K562 (cell line): ENCODE data around the gene SLC25A51. TPM values are rescaled to one million over a fixed set of nuclear protein-coding genes. Genes with fewer than 3 reads are reported as not detected.
A peak's percentile ranks its signal among the peaks of the same experiment; 100 is the strongest.

Source experiments
- BHLHE40 ChIP-seq: IDR thresholded peaks from 2 replicates; pipeline ENCODE4 v1.6.1; 2011; ENCODE audit warnings: low read length, improper control_type of control experiment
- CHD1 ChIP-seq: fragments of 200-600 bp; sonication (generic); IDR thresholded peaks from one replicate; pipeline ENCODE4 v1.6.1; 2012; ENCODE audit warnings: mild to moderate bottlenecking, moderate library complexity, low read length, inconsistent platforms
- ELF2 ChIP-seq: fragments of 250-450 bp; sonication (Bioruptor Pico); IDR thresholded peaks from 2 replicates; pipeline ENCODE4 v1.5.0; 2021; ENCODE audit warnings: mild to moderate bottlenecking
- FOXJ3 ChIP-seq: sonication (generic); formaldehyde crosslinking; IDR thresholded peaks from 2 replicates; pipeline ENCODE4 v1.4.0; 2020; ENCODE audit warnings: mild to moderate bottlenecking, missing genetic modification reagents
- FUS ChIP-seq: fragments of 200-400 bp; formaldehyde crosslinking; optimal IDR thresholded peaks from 2 replicates; pipeline ENCODE3; 2017; ENCODE audit warnings: low read depth, low read length
- GABPB1 ChIP-seq: sonication (generic); formaldehyde crosslinking; IDR thresholded peaks from 2 replicates; pipeline ENCODE4 v1.8.0; 2022; ENCODE audit warnings: mild to moderate bottlenecking, missing genetic modification reagents
- HNRNPLL ChIP-seq: fragments of 200-400 bp; formaldehyde crosslinking; IDR thresholded peaks from 2 replicates; pipeline ENCODE4 v1.6.1; 2017; ENCODE audit warnings: low read length, low read depth, mild to moderate bottlenecking; ENCODE audit not compliant: poor library complexity, severe bottlenecking
- KLF10 ChIP-seq: fragments of 250-450 bp; sonication (Bioruptor Pico); IDR thresholded peaks from 2 replicates; pipeline ENCODE4 v1.6.1; 2021; ENCODE audit warnings: matching md5 sums
- NFE2L1 ChIP-seq: fragments of 450-650 bp; IDR thresholded peaks from 2 replicates; pipeline ENCODE4 v1.6.1; 2016; ENCODE audit warnings: missing genetic modification characterization, low read depth, mild to moderate bottlenecking, missing compliant biosample characterization, moderate library complexity, borderline replicate concordance
- NUFIP1 ChIP-seq: fragments of 450-650 bp; IDR thresholded peaks from 2 replicates; pipeline ENCODE4 v1.6.1; 2018; ENCODE audit not compliant: partially characterized antibody
- RBBP5 ChIP-seq: fragments of 200-600 bp; sonication (generic); IDR thresholded peaks from 2 replicates; pipeline ENCODE4 v1.6.1; 2012; ENCODE audit warnings: borderline replicate concordance, mild to moderate bottlenecking, low read length, control low read depth, inconsistent platforms; ENCODE audit not compliant: insufficient read depth, poor library complexity, severe bottlenecking
- SIN3A ChIP-seq, 2 experiments: fragments of 150-350 bp in 1 of 2; IDR thresholded peaks; 2 replicates each; pipeline ENCODE4 v1.6.1; 2011 to 2016; ENCODE audit warnings: borderline replicate concordance in 2 of 2, low read depth in 2 of 2, low read length in 2 of 2, mild to moderate bottlenecking in 2 of 2, moderate library complexity in 2 of 2; ENCODE audit not compliant: control insufficient read depth in 1 of 2
- SMAD1 ChIP-seq: fragments of 150-350 bp; IDR thresholded peaks from 2 replicates; pipeline ENCODE4 v1.6.1; 2014; ENCODE audit warnings: low read length, low read depth; ENCODE audit not compliant: partially characterized antibody
- SMARCA5 ChIP-seq: fragments of 450-650 bp; IDR thresholded peaks from 2 replicates; pipeline ENCODE4 v1.6.1; 2016
- TFE3 ChIP-seq: fragments of 450-650 bp; formaldehyde crosslinking; IDR thresholded peaks from 2 replicates; pipeline ENCODE4 v1.4.0; 2020; ENCODE audit warnings: mild to moderate bottlenecking, mixed read lengths
- ZBTB1 ChIP-seq: sonication (generic); formaldehyde crosslinking; IDR thresholded peaks from 2 replicates; pipeline ENCODE4 v1.8.1; 2023; ENCODE audit warnings: missing genetic modification reagents, low read depth, mild to moderate bottlenecking, borderline replicate concordance
- ZNF445 ChIP-seq: fragments of 250-450 bp; sonication (Bioruptor Pico); IDR thresholded peaks from 2 replicates; pipeline ENCODE4 v1.4.0; 2020; ENCODE audit warnings: low read depth, mild to moderate bottlenecking, moderate library complexity
- ZNF696 ChIP-seq: fragments of 250-450 bp; sonication (Bioruptor Pico); conservative IDR thresholded peaks from 2 replicates; pipeline ENCODE4 v1.4.0; 2020; ENCODE audit warnings: mild to moderate bottlenecking, moderate library complexity
- ZNF717 ChIP-seq: fragments of 250-450 bp; sonication (Bioruptor Pico); IDR thresholded peaks from 2 replicates; pipeline ENCODE4 v1.5.0; 2021
- polyA plus RNA-seq, 8 experiments: library from polyadenylated mRNA; depleted of rRNA in 4 of 8; stranded (reverse) in 5 of 8; unstranded in 3 of 8; fragments of >200 nt; fragmentation: Nextera tagmentation in 2 of 8; fragmentation: Illumina TruSeq in 1 of 8; extraction: Ambion mirVana in 2 of 8; extraction: Trizol in 1 of 8; gene quantifications; 2 replicates each; pipeline versions ENCODE4 v1.2.1 to v1.2.3, GENCODE V29; 2011 to 2014; ENCODE audit warnings: inconsistent platforms in 1 of 8, missing spikeins in 1 of 8
- total RNA-seq, 7 experiments: library from RNA; depleted of rRNA in 6 of 7; stranded (reverse); fragments of >200 nt in 6 of 7; fragmentation: Illumina TruSeq in 2 of 7; extraction: Trizol in 2 of 7; gene quantifications; 2 replicates each; pipeline versions ENCODE4 v1.2.1 to v1.2.3, GENCODE V29; 2011 to 2021; ENCODE audit warnings: low replicate concordance in 1 of 7
- TF ChIP-seq, protein P1 (sequence below): fragments of 450-650 bp; formaldehyde crosslinking; IDR thresholded peaks from 2 replicates; pipeline ENCODE4 v1.4.0; 2022; ENCODE audit warnings: mild to moderate bottlenecking, moderate library complexity
- TF ChIP-seq, protein P2 (sequence below): fragments of 200-800 bp; sonication (Bioruptor generic); IDR thresholded peaks from 2 replicates; pipeline ENCODE4 v1.6.1; 2017; ENCODE audit warnings: missing genetic modification characterization, missing compliant biosample characterization
- TF ChIP-seq, protein P3 (sequence below): fragments of 450-650 bp; IDR thresholded peaks from 2 replicates; pipeline ENCODE4 v1.7.0; 2016; ENCODE audit warnings: borderline replicate concordance

The SLC25A51 gene
- total and polyA plus RNA-seq, 9 of the 15 experiments (the other 6 are each of a cell fraction or from before 2014, with no cell fraction given): 9.1 to 40.7 (median 24.5) TPM

DNA sequence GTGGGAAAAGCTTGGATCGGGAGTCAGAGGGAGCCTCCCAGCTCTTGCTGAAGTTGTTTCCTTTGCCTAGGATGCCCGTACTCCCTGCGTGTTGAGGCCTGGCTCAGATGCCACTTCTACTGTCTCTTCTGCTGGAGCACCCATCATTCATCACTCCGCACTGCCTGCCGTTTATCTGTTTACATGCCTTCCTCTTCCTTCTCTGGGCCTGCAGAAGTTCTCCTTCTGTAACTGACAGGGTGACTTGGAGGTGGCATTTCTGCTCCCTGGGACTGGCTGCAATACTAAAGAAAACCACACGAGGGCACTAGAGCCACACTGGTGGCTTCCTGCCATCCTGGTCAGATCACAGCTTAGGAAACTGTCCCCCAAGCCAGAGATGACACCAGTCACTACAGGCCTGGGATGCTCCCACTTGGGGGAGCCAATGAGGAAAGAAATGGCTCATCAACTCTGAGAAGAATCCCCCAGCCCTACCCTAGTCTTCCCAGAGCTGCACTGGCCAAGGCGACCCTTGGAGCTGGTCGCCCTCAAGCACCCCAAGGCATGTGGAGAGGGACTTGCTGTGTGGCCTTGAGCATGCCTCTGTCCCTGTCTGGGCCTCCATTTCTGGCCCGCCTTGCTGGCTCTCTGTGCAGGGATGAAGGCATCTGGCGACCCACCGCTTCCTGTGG lies 9.7 kb upstream of the SLC25A51 start (continued):
- TF ChIP-seq, protein P1, sequence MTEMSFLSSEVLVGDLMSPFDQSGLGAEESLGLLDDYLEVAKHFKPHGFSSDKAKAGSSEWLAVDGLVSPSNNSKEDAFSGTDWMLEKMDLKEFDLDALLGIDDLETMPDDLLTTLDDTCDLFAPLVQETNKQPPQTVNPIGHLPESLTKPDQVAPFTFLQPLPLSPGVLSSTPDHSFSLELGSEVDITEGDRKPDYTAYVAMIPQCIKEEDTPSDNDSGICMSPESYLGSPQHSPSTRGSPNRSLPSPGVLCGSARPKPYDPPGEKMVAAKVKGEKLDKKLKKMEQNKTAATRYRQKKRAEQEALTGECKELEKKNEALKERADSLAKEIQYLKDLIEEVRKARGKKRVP: no peak
- TF ChIP-seq KLF10 (CRISPR knock-in tag): no peak
- no peak; the same call in 1 of the 2 replicates for TF ChIP-seq BHLHE40
- TF ChIP-seq RBBP5: no peak
- TF ChIP-seq ZNF696: no peak
- no peak for TF ChIP-seq ELF2 (CRISPR knock-in tag)
- TF ChIP-seq FUS: no peak
- TF ChIP-seq ZNF717 (CRISPR knock-in tag): no peak
- no peak for TF ChIP-seq FOXJ3 (CRISPR knock-in tag)
- TF ChIP-seq, protein P2, sequence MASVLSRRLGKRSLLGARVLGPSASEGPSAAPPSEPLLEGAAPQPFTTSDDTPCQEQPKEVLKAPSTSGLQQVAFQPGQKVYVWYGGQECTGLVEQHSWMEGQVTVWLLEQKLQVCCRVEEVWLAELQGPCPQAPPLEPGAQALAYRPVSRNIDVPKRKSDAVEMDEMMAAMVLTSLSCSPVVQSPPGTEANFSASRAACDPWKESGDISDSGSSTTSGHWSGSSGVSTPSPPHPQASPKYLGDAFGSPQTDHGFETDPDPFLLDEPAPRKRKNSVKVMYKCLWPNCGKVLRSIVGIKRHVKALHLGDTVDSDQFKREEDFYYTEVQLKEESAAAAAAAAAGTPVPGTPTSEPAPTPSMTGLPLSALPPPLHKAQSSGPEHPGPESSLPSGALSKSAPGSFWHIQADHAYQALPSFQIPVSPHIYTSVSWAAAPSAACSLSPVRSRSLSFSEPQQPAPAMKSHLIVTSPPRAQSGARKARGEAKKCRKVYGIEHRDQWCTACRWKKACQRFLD (CRISPR knock-in tag): no peak
- TF ChIP-seq NFE2L1 (tag): no peak
- TF ChIP-seq, protein P3, sequence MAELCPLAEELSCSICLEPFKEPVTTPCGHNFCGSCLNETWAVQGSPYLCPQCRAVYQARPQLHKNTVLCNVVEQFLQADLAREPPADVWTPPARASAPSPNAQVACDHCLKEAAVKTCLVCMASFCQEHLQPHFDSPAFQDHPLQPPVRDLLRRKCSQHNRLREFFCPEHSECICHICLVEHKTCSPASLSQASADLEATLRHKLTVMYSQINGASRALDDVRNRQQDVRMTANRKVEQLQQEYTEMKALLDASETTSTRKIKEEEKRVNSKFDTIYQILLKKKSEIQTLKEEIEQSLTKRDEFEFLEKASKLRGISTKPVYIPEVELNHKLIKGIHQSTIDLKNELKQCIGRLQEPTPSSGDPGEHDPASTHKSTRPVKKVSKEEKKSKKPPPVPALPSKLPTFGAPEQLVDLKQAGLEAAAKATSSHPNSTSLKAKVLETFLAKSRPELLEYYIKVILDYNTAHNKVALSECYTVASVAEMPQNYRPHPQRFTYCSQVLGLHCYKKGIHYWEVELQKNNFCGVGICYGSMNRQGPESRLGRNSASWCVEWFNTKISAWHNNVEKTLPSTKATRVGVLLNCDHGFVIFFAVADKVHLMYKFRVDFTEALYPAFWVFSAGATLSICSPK: no peak
- TF ChIP-seq SMAD1: no peak
- no peak for TF ChIP-seq HNRNPLL
- no peak for TF ChIP-seq NUFIP1
- TF ChIP-seq ZBTB1 (CRISPR knock-in tag): 0 out of 2 replicates have a peak, but pooled peaks have one; percentile 37
- TF ChIP-seq SMARCA5: 0 out of 2 replicates have a peak, but pooled peaks have one; percentile 32
- peak; percentile 61; the same call in 1 of the 2 replicates for TF ChIP-seq GABPB1 (CRISPR knock-in tag)
- TF ChIP-seq TFE3 (CRISPR knock-in tag): no peak
- no peak for TF ChIP-seq ZNF445 (CRISPR knock-in tag)
- TF ChIP-seq SIN3A (IDR thresholded peaks at IDR 0.05; ENCODE audit: borderline replicate concordance in 2 of 2, control insufficient read depth in 1 of 2, low read depth in 2 of 2, low read length in 2 of 2): no peak
- no peak for TF ChIP-seq CHD1
